HFFc6 (cell line): ENCODE data around the gene GAPT. TPM values are rescaled to one million over a fixed set of nuclear protein-coding genes. Genes with fewer than 3 reads are reported as not detected.

Source experiments
- DNase-seq: peaks from one replicate; pipeline ENCODE4 v3.0.0-alpha.2; 2018
- H3K27ac Mint-ChIP-seq: 2 replicates; pipeline ENCODE4 v1.8.0; 2020; ENCODE audit warnings: mild to moderate bottlenecking, mixed read lengths
- H3K27me3 Mint-ChIP-seq: 2 replicates; pipeline ENCODE4 v1.8.0; 2021; ENCODE audit warnings: mild to moderate bottlenecking, moderate library complexity, mixed read lengths; ENCODE audit not compliant: insufficient read depth
- H3K36me3 Mint-ChIP-seq: 2 replicates; pipeline ENCODE4 v1.8.0; 2021; ENCODE audit warnings: low read depth, mixed read lengths
- H3K4me1 Mint-ChIP-seq: 2 replicates; pipeline ENCODE4 v1.8.0; 2020; ENCODE audit warnings: low read depth, mixed read lengths
- H3K4me3 Mint-ChIP-seq: 2 replicates; pipeline ENCODE4 v1.8.0; 2020; ENCODE audit warnings: mild to moderate bottlenecking, moderate library complexity, mixed read lengths
- H3K9me3 Mint-ChIP-seq: 2 replicates; pipeline ENCODE4 v1.8.0; 2020; ENCODE audit warnings: mild to moderate bottlenecking, mixed read lengths
- long read RNA-seq: library from polyadenylated mRNA; unstranded; transcript quantifications from one replicate; pipeline ENCODE4 v2.0.0, GENCODE V29; 2019
- total RNA-seq, 6 experiments: library from RNA; stranded (reverse); fragmentation: NEBNext Ultra II Directional; extraction: Animal tissue kit (Norgen Biotek cat#: 25700); gene quantifications; 2 replicates in 1 of 6; 3 replicates in 5 of 6; pipeline ENCODE4 v1.2.3, GENCODE V29; 2021
- TF ChIP-seq, protein P1 (sequence below): fragments of 200-600 bp; sonication (generic); IDR thresholded peaks from 2 replicates; pipeline ENCODE4 v1.5.0; 2021; ENCODE audit warnings: antibody characterized with exemption, mild to moderate bottlenecking

Gene GAPT
- not detected for total RNA-seq
- long read RNA-seq = 0 reads

DNA sequence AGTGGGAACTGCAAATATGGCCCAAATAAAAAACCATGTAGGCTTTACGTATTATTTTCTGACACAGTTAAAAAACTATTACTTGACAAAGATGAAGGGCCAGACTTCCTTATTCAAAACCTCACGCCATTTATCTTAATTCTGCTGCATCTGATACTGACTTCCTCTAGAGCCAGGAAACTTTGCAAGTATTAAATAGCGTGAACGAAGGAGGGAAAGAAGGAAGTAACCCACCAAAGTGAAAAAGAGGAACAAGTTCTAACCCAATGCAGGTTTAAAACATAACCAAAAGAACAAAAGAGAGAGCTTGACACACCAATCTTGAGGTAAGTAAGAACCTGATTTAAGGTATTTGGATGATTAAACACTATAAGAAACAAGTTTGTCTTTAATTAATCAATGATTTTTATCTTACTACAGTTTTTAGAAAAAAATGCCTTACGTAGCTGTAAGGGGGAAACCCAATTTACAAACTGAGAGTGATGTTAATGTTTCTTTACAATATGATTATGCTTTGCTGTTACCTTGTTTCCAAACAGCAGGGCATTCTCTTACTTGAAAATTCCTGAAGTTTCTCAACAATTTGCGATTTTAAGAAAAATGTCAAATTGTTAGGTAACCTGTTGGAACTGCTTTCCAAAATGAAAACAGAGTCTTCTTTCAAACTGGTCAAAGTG, at the start of gene GAPT:
TSS of gene GAPT (plus strand) at position 220 of the 677 bp plus-strand sequence. CDS start 3,102 bp downstream, outside the sequence.
- no peak for DNase-seq
- Mint-ChIP-seq H3K4me1 (no peaks in the 10 kb centered on the region), H3K4me3 (no peak within 1 kb of the TSS), H3K27ac (no peak within 1 kb of the TSS), H3K9me3 (no peaks in the 10 kb centered on the region), H3K36me3 (no peaks in the 10 kb centered on the region), H3K27me3 (peaks cover 7% of the 10 kb centered on the region)
- TF ChIP-seq, protein P1, sequence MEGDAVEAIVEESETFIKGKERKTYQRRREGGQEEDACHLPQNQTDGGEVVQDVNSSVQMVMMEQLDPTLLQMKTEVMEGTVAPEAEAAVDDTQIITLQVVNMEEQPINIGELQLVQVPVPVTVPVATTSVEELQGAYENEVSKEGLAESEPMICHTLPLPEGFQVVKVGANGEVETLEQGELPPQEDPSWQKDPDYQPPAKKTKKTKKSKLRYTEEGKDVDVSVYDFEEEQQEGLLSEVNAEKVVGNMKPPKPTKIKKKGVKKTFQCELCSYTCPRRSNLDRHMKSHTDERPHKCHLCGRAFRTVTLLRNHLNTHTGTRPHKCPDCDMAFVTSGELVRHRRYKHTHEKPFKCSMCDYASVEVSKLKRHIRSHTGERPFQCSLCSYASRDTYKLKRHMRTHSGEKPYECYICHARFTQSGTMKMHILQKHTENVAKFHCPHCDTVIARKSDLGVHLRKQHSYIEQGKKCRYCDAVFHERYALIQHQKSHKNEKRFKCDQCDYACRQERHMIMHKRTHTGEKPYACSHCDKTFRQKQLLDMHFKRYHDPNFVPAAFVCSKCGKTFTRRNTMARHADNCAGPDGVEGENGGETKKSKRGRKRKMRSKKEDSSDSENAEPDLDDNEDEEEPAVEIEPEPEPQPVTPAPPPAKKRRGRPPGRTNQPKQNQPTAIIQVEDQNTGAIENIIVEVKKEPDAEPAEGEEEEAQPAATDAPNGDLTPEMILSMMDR = no peak

- TF ChIP-seq, protein P1 = no peak
- peaks cover 13% of the 10 kb centered on the region for H3K36me3 Mint-ChIP-seq
- no peaks in the 10 kb centered on the region; the same call in 1 of the 2 replicates for H3K27me3 Mint-ChIP-seq
- no peaks in the 10 kb centered on the region for H3K9me3 Mint-ChIP-seq
- no peak overlapping the region for H3K4me3 Mint-ChIP-seq
- no peak overlapping the region for H3K27ac Mint-ChIP-seq
- DNase-seq = no peak
- H3K4me1 Mint-ChIP-seq = peaks cover 13% of the 10 kb centered on the region
Measured at GRCh38 chr5:58444805-58445204, 46.4 kb upstream of the GAPT start.

- TF ChIP-seq, protein P1 = no peak
- peaks cover 23% of the 10 kb centered on the region for H3K4me1 Mint-ChIP-seq
- no peaks in the 10 kb centered on the region for H3K9me3 Mint-ChIP-seq
- H3K27ac Mint-ChIP-seq = no peak overlapping the region
- DNase-seq = no peak
- H3K27me3 Mint-ChIP-seq = no peaks in the 10 kb centered on the region; the same call in 1 of the 2 replicates
- H3K36me3 Mint-ChIP-seq = peaks cover 20% of the 10 kb centered on the region
- H3K4me3 Mint-ChIP-seq = no peak overlapping the region
Measured at GRCh38 chr5:58446024-58446423, 45.2 kb upstream of the GAPT start.

GRCh38 chr5:58447226-58447625, 44.0 kb upstream of the GAPT start:
- Mint-ChIP-seq H3K4me1 (peaks cover 32% of the 10 kb centered on the region), H3K27me3 (no peaks in the 10 kb centered on the region; the same call in 1 of the 2 replicates), H3K9me3 (no peaks in the 10 kb centered on the region), H3K27ac (peak overlapping the region; percentile 54), H3K36me3 (peaks cover 28% of the 10 kb centered on the region), H3K4me3 (no peak overlapping the region)
- TF ChIP-seq, protein P1 = no peak
- DNase-seq = peak; percentile 15

DNA sequence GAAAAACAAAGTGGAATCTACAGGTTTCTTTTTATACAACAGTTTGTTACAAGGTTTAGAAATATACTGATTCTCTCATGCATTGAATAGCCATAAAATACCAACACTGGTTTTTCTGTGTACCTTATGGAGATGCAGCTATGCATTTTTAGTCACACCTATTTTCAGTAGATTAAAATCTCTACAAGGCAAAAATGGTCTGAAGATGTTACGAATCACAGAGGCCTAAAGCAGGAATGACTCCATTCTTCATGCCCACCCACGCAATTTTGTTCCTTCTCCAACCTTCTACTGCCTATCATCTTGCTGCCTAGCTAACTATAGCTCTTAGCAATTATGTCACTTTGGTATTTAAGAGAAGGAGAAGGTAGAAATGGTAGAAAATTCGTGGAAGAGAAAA, 41.2 kb upstream of the GAPT start:
- H3K9me3 Mint-ChIP-seq = no peaks in the 10 kb centered on the region
- no peak overlapping the region for H3K27ac Mint-ChIP-seq
- TF ChIP-seq, protein P1 = no peak
- peaks cover 58% of the 10 kb centered on the region for H3K4me1 Mint-ChIP-seq
- H3K4me3 Mint-ChIP-seq = no peak overlapping the region
- peaks cover 55% of the 10 kb centered on the region for H3K36me3 Mint-ChIP-seq
- no peak for DNase-seq
- no peaks in the 10 kb centered on the region; the same call in none of the 2 replicates for H3K27me3 Mint-ChIP-seq
